NB4 (cell line): ENCODE results near the gene ZNF670.

Source experiments
- CTCF ChIP-seq: IDR thresholded peaks from one replicate; pipeline ENCODE4 v1.5.1; 2012; ENCODE audit warnings: low read depth, low read length
- MAX ChIP-seq: IDR thresholded peaks from 2 replicates; pipeline ENCODE4 v1.6.1; 2011; ENCODE audit warnings: low read depth, low read length
- MYC ChIP-seq: IDR thresholded peaks from 2 replicates; pipeline ENCODE4 v1.6.1; 2011; ENCODE audit warnings: low read depth, low read length
- POLR2A ChIP-seq: IDR thresholded peaks from 2 replicates; pipeline ENCODE4 v1.6.1; 2011; ENCODE audit warnings: mild to moderate bottlenecking; ENCODE audit not compliant: insufficient read length; ENCODE audit errors: extremely low read depth

GRCh38 chr1:247111259-247111699, 32.7 kb upstream of the ZNF670 start:
- TF ChIP-seq CTCF, result no peak
- TF ChIP-seq POLR2A, result no peak
- TF ChIP-seq MAX, result no peak
- no peak for TF ChIP-seq MYC
